SU-DHL-6 (cell line): Measurements from ENCODE around the gene GPR85.

Source experiments
- H2AFZ ChIP-seq: fragments of 200-600 bp; sonication (generic); 2 replicates; pipeline ENCODE4 v1.6.1; 2014; ENCODE audit warnings: low read depth, mild to moderate bottlenecking, moderate library complexity, mixed read lengths, antibody characterized with exemption, low read length; ENCODE audit not compliant: severe bottlenecking
- H3F3A ChIP-seq: fragments of 200-600 bp; shearing (Covaris generic); 2 replicates; pipeline ENCODE4 v1.6.0; 2016; ENCODE audit warnings: antibody characterized with exemption, mild to moderate bottlenecking; ENCODE audit not compliant: insufficient read depth
- H3K27ac ChIP-seq: fragments of 200-600 bp; sonication (generic); 2 replicates; pipeline ENCODE4 v1.5.1; 2016; ENCODE audit warnings: low read depth, mild to moderate bottlenecking, low read length, moderate library complexity, mixed read lengths
- H3K27me3 ChIP-seq: fragments of 200-600 bp; sonication (generic), shearing (Covaris generic); 2 replicates; pipeline ENCODE4 v1.6.0; 2014; ENCODE audit warnings: mild to moderate bottlenecking, low read length
- H3K36me3 ChIP-seq: fragments of 200-600 bp; sonication (generic); 2 replicates; pipeline ENCODE4 v1.6.1; 2014; ENCODE audit warnings: mild to moderate bottlenecking, low read length, mixed read lengths
- H3K4me2 ChIP-seq: fragments of 300-600, 200-600 bp; shearing (Covaris generic), sonication (generic); 2 replicates; pipeline ENCODE4 v1.6.0; 2014; ENCODE audit warnings: low read length, low read depth, mild to moderate bottlenecking; ENCODE audit not compliant: poor library complexity, severe bottlenecking
- H3K4me3 ChIP-seq: fragments of 200-600 bp; sonication (generic); 2 replicates; pipeline ENCODE4 v1.5.1; 2014; ENCODE audit warnings: antibody characterized with exemption, low read length, mild to moderate bottlenecking, mixed read lengths; ENCODE audit not compliant: insufficient read depth, poor library complexity, severe bottlenecking
- H3K79me2 ChIP-seq: fragments of 200-600 bp; sonication (generic); 2 replicates; pipeline ENCODE4 v1.6.1; 2014; ENCODE audit warnings: mild to moderate bottlenecking, low read length, moderate library complexity; ENCODE audit not compliant: insufficient read depth
- H3K9ac ChIP-seq: fragments of 200-600 bp; sonication (generic); 2 replicates; pipeline ENCODE4 v1.7.0; 2014; ENCODE audit warnings: mild to moderate bottlenecking, low read length
- H3K9me2 ChIP-seq: fragments of 200-600 bp; sonication (generic); replicated peaks from 2 replicates; pipeline ENCODE4 v1.6.1; 2014; ENCODE audit warnings: low read length; ENCODE audit not compliant: insufficient read depth
- H3K9me3 ChIP-seq: fragments of 200-600 bp; sonication (generic); 2 replicates; pipeline ENCODE4 v1.6.1; 2014; ENCODE audit warnings: low read length, mixed read lengths; ENCODE audit not compliant: insufficient read depth
- H4K20me1 ChIP-seq: fragments of 200-600 bp; sonication (generic); 2 replicates; pipeline ENCODE4 v1.6.1; 2014; ENCODE audit warnings: low read depth, mild to moderate bottlenecking, antibody characterized with exemption, low read length, moderate library complexity, mixed read lengths
- CTCF ChIP-seq: fragments of 200-600 bp; sonication (generic); IDR thresholded peaks from one replicate; pipeline ENCODE4 v1.5.1; 2017; ENCODE audit warnings: antibody characterized with exemption, mild to moderate bottlenecking, low read length, moderate library complexity; ENCODE audit not compliant: insufficient read depth, poor library complexity, severe bottlenecking
- EZH2phosphoT487 ChIP-seq: fragments of 200-600 bp; sonication (generic), shearing (Covaris generic); conservative IDR thresholded peaks from 2 replicates; pipeline ENCODE4 v1.6.1; 2018; ENCODE audit warnings: mild to moderate bottlenecking, antibody characterized with exemption, low read length, moderate library complexity, mixed read lengths

Gene GPR85

GRCh38 chr7:113076703-113077102 is 9.9 kb downstream of the GPR85 start:
- H4K20me1 ChIP-seq = no peaks in the 10 kb centered on the region
- H3K9me3 ChIP-seq = no peaks in the 10 kb centered on the region
- TF ChIP-seq EZH2phosphoT487 = no peak
- TF ChIP-seq CTCF = no peak
- H3K9me2 ChIP-seq = no peaks in the 10 kb centered on the region
- H3K79me2 ChIP-seq = no peaks in the 10 kb centered on the region
- no peak overlapping the region for H3K4me3 ChIP-seq
- H3K27me3 ChIP-seq = no peaks in the 10 kb centered on the region
- H3K4me2 ChIP-seq = no peak overlapping the region
- no peaks in the 10 kb centered on the region for H3F3A ChIP-seq
- no peak overlapping the region for H3K27ac ChIP-seq
- H2AFZ ChIP-seq = no peak overlapping the region
- no peaks in the 10 kb centered on the region for H3K36me3 ChIP-seq
- no peak overlapping the region for H3K9ac ChIP-seq

GRCh38 chr7:113071465-113071864 is 15.2 kb downstream of the GPR85 start:
- Histone ChIP-seq H3K36me3 (no peaks in the 10 kb centered on the region), H3K9ac (no peak overlapping the region), H3K27ac (no peak overlapping the region), H3K9me2 (no peaks in the 10 kb centered on the region), H4K20me1 (no peaks in the 10 kb centered on the region), H3K27me3 (no peaks in the 10 kb centered on the region), H3K79me2 (no peaks in the 10 kb centered on the region), H3K9me3 (no peaks in the 10 kb centered on the region), H3K4me3 (no peak overlapping the region), H2AFZ (no peak overlapping the region), H3K4me2 (no peak overlapping the region), H3F3A (no peaks in the 10 kb centered on the region)
- TF ChIP-seq EZH2phosphoT487 = no peak
- no peak for TF ChIP-seq CTCF

GRCh38 chr7:113062499-113062898 is 24.1 kb downstream of the GPR85 start:
- no peak for TF ChIP-seq CTCF
- TF ChIP-seq EZH2phosphoT487 = no peak
- H3K9ac ChIP-seq = no peak overlapping the region
- no peaks in the 10 kb centered on the region for H4K20me1 ChIP-seq
- H3K4me3 ChIP-seq = no peak overlapping the region
- H3K27ac ChIP-seq = no peak overlapping the region
- no peaks in the 10 kb centered on the region for H3K36me3 ChIP-seq
- H3K79me2 ChIP-seq = no peaks in the 10 kb centered on the region
- H3K9me2 ChIP-seq = no peaks in the 10 kb centered on the region
- no peaks in the 10 kb centered on the region for H3F3A ChIP-seq
- H3K27me3 ChIP-seq = no peaks in the 10 kb centered on the region
- H3K9me3 ChIP-seq = no peaks in the 10 kb centered on the region
- no peak overlapping the region for H3K4me2 ChIP-seq
- H2AFZ ChIP-seq = no peak overlapping the region

GRCh38 chr7:113060100-113060499 is 26.5 kb downstream of the GPR85 start:
- no peak overlapping the region for H3K4me2 ChIP-seq
- H3K9me2 ChIP-seq = no peaks in the 10 kb centered on the region
- no peaks in the 10 kb centered on the region for H3K36me3 ChIP-seq
- H3K27ac ChIP-seq = no peak overlapping the region
- no peak overlapping the region for H3K4me3 ChIP-seq
- H3F3A ChIP-seq = no peaks in the 10 kb centered on the region
- no peak for TF ChIP-seq EZH2phosphoT487
- no peak for TF ChIP-seq CTCF
- H3K9me3 ChIP-seq = no peaks in the 10 kb centered on the region
- H3K9ac ChIP-seq = no peak overlapping the region
- no peaks in the 10 kb centered on the region for H4K20me1 ChIP-seq
- H3K79me2 ChIP-seq = no peaks in the 10 kb centered on the region
- H3K27me3 ChIP-seq = no peaks in the 10 kb centered on the region
- no peak overlapping the region for H2AFZ ChIP-seq
